WTC11 (cell line): Measurements from ENCODE around the gene FKBP7. TPM values are rescaled to one million over a fixed set of nuclear protein-coding genes. Genes with fewer than 3 reads are reported as not detected.

Source experiments
- ATAC-seq: fragments of 200-7000 bp; cut with Tn5 transposase; 2 replicates; pipeline ENCODE4 v1.10.0; 2021; ENCODE audit warnings: mild to moderate bottlenecking, moderate library complexity
- CTCF ChIA-PET: fragments of 300-600 bp; sonication (Branson Sonifier 250); formaldehyde crosslinking; loops from one replicate; lab custom pipeline; 2021; ENCODE audit warnings: antibody characterized with exemption; lab: Charles Lee
- POLR2A ChIA-PET: fragments of 350-600 bp; sonication (Branson Sonifier 250); formaldehyde crosslinking; loops from one replicate; lab custom pipeline; 2021; ENCODE audit warnings: antibody characterized with exemption; lab: Charles Lee
- DNase-seq: peaks from one replicate; pipeline ENCODE4 v3.0.0; 2021; ENCODE audit warnings: low spot score
- H3K27ac Mint-ChIP-seq: 2 replicates; pipeline ENCODE4 v1.8.0; 2021; ENCODE audit warnings: mixed read lengths
- H3K27me3 Mint-ChIP-seq: 2 replicates; pipeline ENCODE4 v1.8.0; 2021; ENCODE audit warnings: low read depth, mild to moderate bottlenecking, moderate library complexity, mixed read lengths
- H3K36me3 Mint-ChIP-seq: 2 replicates; pipeline ENCODE4 v1.8.0; 2021; ENCODE audit warnings: mixed read lengths
- H3K4me1 Mint-ChIP-seq: 2 replicates; pipeline ENCODE4 v1.8.0; 2022; ENCODE audit warnings: mixed read lengths
- H3K4me3 Mint-ChIP-seq: 2 replicates; pipeline ENCODE4 v1.8.0; 2021; ENCODE audit warnings: mild to moderate bottlenecking, moderate library complexity, mixed read lengths
- H3K9me3 Mint-ChIP-seq: 2 replicates; pipeline ENCODE4 v1.8.0; 2021; ENCODE audit warnings: mixed read lengths
- AR ChIP-seq: fragments of 250-450 bp; sonication (Bioruptor Pico); IDR thresholded peaks from 2 replicates; pipeline ENCODE4 v1.9.0; 2021; ENCODE audit warnings: mild to moderate bottlenecking
- ATF6 ChIP-seq: sonication (generic); formaldehyde crosslinking; IDR thresholded peaks from 2 replicates; pipeline ENCODE4 v1.8.1; 2023; ENCODE audit warnings: mild to moderate bottlenecking, missing genetic modification reagents
- CREM ChIP-seq: sonication (generic); formaldehyde crosslinking; IDR thresholded peaks from 2 replicates; pipeline ENCODE4 v1.8.1; 2022; ENCODE audit warnings: mild to moderate bottlenecking, missing genetic modification reagents, moderate library complexity
- CTCF ChIP-seq: fragments of 200-600 bp; IDR thresholded peaks from 2 replicates; pipeline ENCODE4 v1.8.0; 2022; ENCODE audit warnings: antibody characterized with exemption
- E2F1 ChIP-seq: sonication (generic); formaldehyde crosslinking; IDR thresholded peaks from 2 replicates; pipeline ENCODE4 v1.8.0; 2022; ENCODE audit warnings: mild to moderate bottlenecking, missing genetic modification reagents
- E2F5 ChIP-seq: sonication (generic); formaldehyde crosslinking; IDR thresholded peaks from 2 replicates; pipeline ENCODE4 v1.8.1; 2022; ENCODE audit warnings: mild to moderate bottlenecking, moderate library complexity, missing genetic modification reagents
- ESRRA ChIP-seq: sonication (generic); formaldehyde crosslinking; IDR thresholded peaks from 2 replicates; pipeline ENCODE4 v1.8.1; 2022; ENCODE audit warnings: mild to moderate bottlenecking, missing genetic modification reagents, borderline replicate concordance
- FOXK1 ChIP-seq: sonication (generic); formaldehyde crosslinking; IDR thresholded peaks from 2 replicates; pipeline ENCODE4 v1.8.0; 2022; ENCODE audit warnings: mild to moderate bottlenecking, moderate library complexity, missing genetic modification reagents
- FOXP4 ChIP-seq: sonication (generic); formaldehyde crosslinking; IDR thresholded peaks from 2 replicates; pipeline ENCODE4 v1.8.0; 2022; ENCODE audit warnings: mild to moderate bottlenecking, missing genetic modification reagents
- HMGA2 ChIP-seq: fragments of 250-450 bp; sonication (Bioruptor Pico); IDR thresholded peaks from 2 replicates; pipeline ENCODE4 v1.4.0; 2021; ENCODE audit warnings: mild to moderate bottlenecking, moderate library complexity
- MAX ChIP-seq: sonication (generic); formaldehyde crosslinking; IDR thresholded peaks from 2 replicates; pipeline ENCODE4 v1.8.0; 2022; ENCODE audit warnings: mild to moderate bottlenecking, missing genetic modification reagents
- NFYB ChIP-seq: sonication (generic); formaldehyde crosslinking; conservative IDR thresholded peaks from 2 replicates; pipeline ENCODE4 v1.8.0; 2022; ENCODE audit warnings: low read depth, missing genetic modification reagents
- RORB ChIP-seq: fragments of 250-450 bp; sonication (Bioruptor Pico); IDR thresholded peaks from 2 replicates; pipeline ENCODE4 v1.9.0; 2021; ENCODE audit warnings: mild to moderate bottlenecking
- TEAD1 ChIP-seq: sonication (generic); formaldehyde crosslinking; IDR thresholded peaks from 2 replicates; pipeline ENCODE4 v1.8.0; 2022; ENCODE audit warnings: mild to moderate bottlenecking, missing genetic modification reagents
- ZNF219 ChIP-seq: sonication (generic); formaldehyde crosslinking; IDR thresholded peaks from 2 replicates; pipeline ENCODE4 v1.8.0; 2023; ENCODE audit warnings: missing genetic modification reagents, mild to moderate bottlenecking, borderline replicate concordance
- ZNF416 ChIP-seq: fragments of 250-450 bp; sonication (Bioruptor Pico); IDR thresholded peaks from 2 replicates; pipeline ENCODE4 v1.9.0; 2021; ENCODE audit warnings: mild to moderate bottlenecking, inconsistent platforms
- ZSCAN18 ChIP-seq: fragments of 250-450 bp; sonication (Bioruptor Pico); IDR thresholded peaks from 2 replicates; pipeline ENCODE4 v2.1.2; 2022; ENCODE audit warnings: mild to moderate bottlenecking, moderate library complexity
- total RNA-seq: library from RNA; stranded (reverse); gene quantifications from 3 replicates; pipeline ENCODE4 v1.2.3, GENCODE V29; 2021

The FKBP7 gene
- total RNA-seq, 1 experiment from 2014 or later = 3.2 TPM

- TF ChIP-seq AR (no peak), NFYB (no peak), RORB (no peak), E2F1 (no peak), ZNF219 (no peak), ZNF416 (no peak)
- TF ChIP-seq, all 79 proteins: peak for 0
Measured at GRCh38 chr2:178484245-178485041, 6.0 kb upstream of the FKBP7 start (continued).

- DNase-seq = no peak
- TF ChIP-seq ZNF416 (no peak), HMGA2 (CRISPR knock-in tag) (no peak), ESRRA (CRISPR knock-in tag) (no peak), ATF6 (no peak), CTCF (no peak)
- TF ChIP-seq, all 79 proteins: peak for 0
- Mint-ChIP-seq H3K4me1 (peaks cover 25% of the 10 kb centered on the region), H3K27me3 (no peaks in the 10 kb centered on the region), H3K4me3 (peak overlapping the region; percentile 88), H3K27ac (no peak overlapping the region), H3K36me3 (no peaks in the 10 kb centered on the region; the same call in 1 of the 2 replicates), H3K9me3 (no peaks in the 10 kb centered on the region)
- ChIA-PET CTCF (interaction anchor here (0.6 to 1.3 kb wide), 4 partner anchors 32 to 218 kb away, joined by 3 to 4 read pairs (median 3); partner anchors contain the start of genes PJVK and PRKRA), POLR2A (interaction anchor here (0.6 to 0.7 kb wide), 2 partner anchors 43 to 48 kb away, joined by 6 to 7 read pairs; no protein-coding TSS in a partner anchor)
- no peak for ATAC-seq
Measured at GRCh38 chr2:178482437-178482836, 4.0 kb upstream of the FKBP7 start.

- Mint-ChIP-seq H3K36me3 (no peaks in the 10 kb centered on the region), H3K4me1 (peaks cover 28% of the 10 kb centered on the region), H3K27ac (peak within 1 kb of the TSS; percentile 99), H3K27me3 (no peaks in the 10 kb centered on the region; the same call in 1 of the 2 replicates), H3K9me3 (no peaks in the 10 kb centered on the region), H3K4me3 (peak within 1 kb of the TSS; percentile 94)
- peak; percentile 88 for DNase-seq
- ATAC-seq = peak; percentile 82
- CTCF ChIA-PET = interaction anchor here (2.0 to 2.1 kb wide), 2 partner anchors 30 to 42 kb away, joined by 11 to 14 read pairs; partner anchors contain the start of genes PJVK and PRKRA
- POLR2A ChIA-PET = interaction anchor here (0.5 to 1.1 kb wide), 4 partner anchors 25 to 43 kb away, joined by 3 to 6 read pairs (median 4); partner anchors contain the start of genes PJVK and PRKRA
- TF ChIP-seq FOXK1 (CRISPR knock-in tag) (peak; percentile 90), TEAD1 (CRISPR knock-in tag) (0 out of 2 replicates have a peak, but pooled peaks have one; percentile 32), CREM (CRISPR knock-in tag) (peak; percentile 75; the same call in 1 of the 2 replicates), E2F5 (CRISPR knock-in tag) (no peak), MAX (CRISPR knock-in tag) (peak; percentile 18; the same call in 1 of the 2 replicates), FOXP4 (CRISPR knock-in tag) (peak; percentile 38; the same call in 1 of the 2 replicates), ZSCAN18 (CRISPR knock-in tag) (no peak)
Measured at GRCh38 chr2:178480227-178481181, 2.1 kb upstream of the FKBP7 start, which contains the start of gene PLEKHA3. PLEKHA3 (plus strand) TSS chr2:178480457; CDS start chr2:178480870, 413 bp downstream.
